ENCODE measurements around the gene CTIF.

Gene CTIF

GRCh38 chr18:48581941-48582340, 43.1 kb downstream of the CTIF start:
- TF ChIP-seq, protein P1, sequence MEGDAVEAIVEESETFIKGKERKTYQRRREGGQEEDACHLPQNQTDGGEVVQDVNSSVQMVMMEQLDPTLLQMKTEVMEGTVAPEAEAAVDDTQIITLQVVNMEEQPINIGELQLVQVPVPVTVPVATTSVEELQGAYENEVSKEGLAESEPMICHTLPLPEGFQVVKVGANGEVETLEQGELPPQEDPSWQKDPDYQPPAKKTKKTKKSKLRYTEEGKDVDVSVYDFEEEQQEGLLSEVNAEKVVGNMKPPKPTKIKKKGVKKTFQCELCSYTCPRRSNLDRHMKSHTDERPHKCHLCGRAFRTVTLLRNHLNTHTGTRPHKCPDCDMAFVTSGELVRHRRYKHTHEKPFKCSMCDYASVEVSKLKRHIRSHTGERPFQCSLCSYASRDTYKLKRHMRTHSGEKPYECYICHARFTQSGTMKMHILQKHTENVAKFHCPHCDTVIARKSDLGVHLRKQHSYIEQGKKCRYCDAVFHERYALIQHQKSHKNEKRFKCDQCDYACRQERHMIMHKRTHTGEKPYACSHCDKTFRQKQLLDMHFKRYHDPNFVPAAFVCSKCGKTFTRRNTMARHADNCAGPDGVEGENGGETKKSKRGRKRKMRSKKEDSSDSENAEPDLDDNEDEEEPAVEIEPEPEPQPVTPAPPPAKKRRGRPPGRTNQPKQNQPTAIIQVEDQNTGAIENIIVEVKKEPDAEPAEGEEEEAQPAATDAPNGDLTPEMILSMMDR (IDR thresholded peaks at IDR 0.05; ENCODE audit: insufficient read depth, low read length, missing control alignments): no peak
- POLR2A ChIA-PET: no interaction called here
- CTCF ChIA-PET: no interaction called here
- DNase-seq (ENCODE audit: low read depth, low spot score): no peak
- no peak overlapping the region for H3K4me3 ChIP-seq (ENCODE audit: low read depth, low read length)

DNA sequence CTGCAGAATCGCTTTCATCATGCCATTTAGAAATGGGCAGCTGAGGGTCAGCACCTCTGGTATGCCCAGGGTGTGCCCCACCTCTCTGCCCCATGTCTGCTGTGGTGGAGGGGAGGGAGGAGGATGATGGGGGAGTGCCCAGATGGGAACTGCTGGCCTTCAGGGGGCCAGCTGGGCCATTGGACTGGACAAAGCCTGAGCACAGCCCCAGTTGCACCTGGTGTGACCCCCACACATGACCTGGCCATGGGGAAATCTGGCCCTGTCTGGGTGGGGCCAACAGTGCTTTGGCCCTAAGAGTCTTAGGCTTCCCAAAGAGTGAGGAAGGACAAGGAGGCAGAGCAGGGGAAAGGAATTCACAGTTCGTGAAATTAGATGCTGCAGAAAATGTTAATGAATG, 44.1 kb downstream of the CTIF start:
- no peak overlapping the region for H3K4me3 ChIP-seq (ENCODE audit: low read depth, low read length)
- TF ChIP-seq, protein P1 (IDR thresholded peaks at IDR 0.05; ENCODE audit: insufficient read depth, low read length, missing control alignments): no peak
- DNase-seq (ENCODE audit: low read depth, low spot score): no peak
- POLR2A ChIA-PET: no interaction called here
- CTCF ChIA-PET: no interaction called here

DNA sequence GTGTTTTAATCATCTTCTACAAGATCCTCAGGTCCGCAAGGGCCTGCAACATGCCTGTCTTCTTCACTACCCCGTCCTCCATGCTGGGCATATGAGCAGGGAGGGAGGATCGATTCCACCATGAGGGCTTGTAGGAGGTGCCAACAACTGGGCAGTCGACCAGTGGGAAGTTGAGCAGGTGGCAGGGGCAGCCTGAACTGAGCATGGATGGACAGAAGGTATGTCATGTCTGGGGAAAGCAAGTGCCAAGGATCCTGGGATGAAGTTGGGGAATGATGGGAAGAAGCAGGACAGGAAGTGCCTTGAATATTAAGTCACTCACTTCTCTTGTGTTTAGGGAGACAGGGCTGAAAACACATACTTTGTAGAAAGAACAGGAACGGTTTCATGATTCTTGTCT, 44.7 kb downstream of the CTIF start:
- TF ChIP-seq, protein P1 (IDR thresholded peaks at IDR 0.05; ENCODE audit: insufficient read depth, low read length, missing control alignments): no peak
- POLR2A ChIA-PET: no interaction called here
- DNase-seq (ENCODE audit: low read depth, low spot score): no peak
- no peak overlapping the region for H3K4me3 ChIP-seq (ENCODE audit: low read depth, low read length)
- CTCF ChIA-PET: interaction anchor here (0.9 kb wide), 1 partner anchor 16 kb away, joined by 3 read pairs; no protein-coding TSS in a partner anchor

DNA sequence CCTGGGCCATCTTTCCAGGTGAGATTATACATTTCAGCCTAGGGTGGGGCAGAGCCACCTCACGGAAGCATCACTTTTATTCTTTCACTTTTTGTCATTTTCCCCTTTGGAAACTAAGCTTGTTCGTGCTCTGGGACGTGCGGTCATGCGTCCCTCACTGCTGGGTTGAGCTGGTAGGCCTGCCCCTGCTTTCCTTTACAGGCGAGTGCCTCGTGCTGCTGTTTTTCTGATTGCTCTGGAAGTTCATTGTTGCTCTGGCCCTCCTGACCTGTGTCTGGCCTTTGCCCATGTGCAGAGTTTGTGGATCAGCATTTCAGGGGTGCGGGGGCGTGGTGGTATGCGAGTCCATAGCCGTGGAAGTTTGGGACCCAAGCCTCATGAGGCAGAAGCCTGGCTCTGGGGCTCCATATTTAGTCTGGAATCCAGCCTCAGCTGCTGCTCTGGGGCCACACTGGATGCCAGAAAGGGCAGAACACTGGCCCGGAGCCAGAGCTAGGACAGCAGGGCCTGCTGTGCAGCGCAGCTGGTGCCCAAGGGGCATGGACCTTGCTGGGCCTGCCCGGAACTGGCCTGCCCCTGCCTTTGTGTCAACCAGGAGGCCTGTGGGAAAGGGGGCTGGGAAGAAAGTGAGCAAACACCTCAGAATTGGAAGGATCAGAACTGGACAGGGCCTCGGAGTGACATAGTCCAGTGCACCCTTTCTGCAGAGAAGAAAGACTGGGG, 51.1 kb downstream of the CTIF start:
- CTCF ChIA-PET: interaction anchor here (0.7 to 2.0 kb wide), 3 partner anchors 10 to 114 kb away, joined by 3 to 5 read pairs (median 3); no protein-coding TSS in a partner anchor
- POLR2A ChIA-PET: no interaction called here
- DNase-seq (ENCODE audit: low read depth, low spot score): no peak
- H3K4me3 ChIP-seq (ENCODE audit: low read depth, low read length): no peak overlapping the region
- TF ChIP-seq, protein P1 (IDR thresholded peaks at IDR 0.05; ENCODE audit: insufficient read depth, low read length, missing control alignments): no peak

DNA sequence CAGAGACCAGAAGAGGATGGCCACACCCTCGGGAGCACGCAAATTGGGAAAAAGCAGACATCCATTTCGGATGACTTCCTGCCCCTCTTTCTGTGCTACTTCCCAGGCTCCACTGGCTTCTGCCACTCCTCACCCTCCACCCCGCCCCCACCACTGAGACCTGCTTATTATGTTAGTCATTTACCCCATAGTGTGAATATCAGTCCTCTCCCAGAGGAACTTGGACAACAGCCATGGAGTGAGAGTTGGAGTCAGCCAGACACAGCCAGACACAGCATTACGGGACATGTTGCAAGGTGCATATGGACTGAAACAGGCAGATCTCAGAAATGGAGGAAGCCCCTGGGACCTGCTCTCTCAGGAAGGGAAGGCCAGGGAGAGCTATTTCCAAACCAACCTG, 51.8 kb downstream of the CTIF start:
- ChIA-PET POLR2A (no interaction called here), CTCF (interaction anchor here (0.9 to 2.0 kb wide), 5 partner anchors 10 to 126 kb away, joined by 3 to 5 read pairs (median 3); no protein-coding TSS in a partner anchor)
- no peak overlapping the region for H3K4me3 ChIP-seq (ENCODE audit: low read depth, low read length)
- peak; percentile 78 for DNase-seq (ENCODE audit: low read depth, low spot score)
- TF ChIP-seq, protein P1 (IDR thresholded peaks at IDR 0.05; ENCODE audit: insufficient read depth, low read length, missing control alignments): no peak

DNA sequence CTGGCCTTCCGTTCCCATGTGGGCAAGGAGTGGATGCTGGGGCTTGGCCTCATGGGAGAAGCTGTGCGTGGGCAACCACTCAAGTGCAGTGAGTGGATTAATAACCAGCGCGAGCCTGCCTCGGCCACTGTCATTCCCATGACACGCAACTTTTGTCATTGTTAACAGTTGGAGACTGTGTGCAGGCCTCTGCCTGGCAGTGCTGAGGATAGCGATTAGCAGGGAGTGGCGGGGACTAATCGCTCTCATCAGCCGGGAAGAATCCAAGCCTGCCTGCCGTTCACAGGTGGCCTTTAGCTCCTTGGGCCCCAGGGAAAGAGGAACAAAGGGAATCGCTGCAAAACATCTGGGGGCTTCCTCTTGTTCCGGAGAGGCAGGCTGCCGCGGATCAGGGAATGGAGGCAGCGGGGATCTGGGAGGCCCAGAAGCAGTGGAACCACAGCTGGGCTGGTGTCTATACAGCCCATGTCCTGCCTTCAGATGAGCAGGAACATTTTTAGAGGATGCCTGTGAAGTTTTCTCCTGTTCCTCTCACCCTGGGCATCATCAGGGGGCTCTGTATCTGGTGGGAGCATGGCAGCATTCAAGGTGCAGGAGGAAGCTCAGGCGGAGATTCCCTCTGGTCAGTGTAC, 53.8 kb downstream of the CTIF start:
- ChIA-PET CTCF (no interaction called here), POLR2A (no interaction called here)
- TF ChIP-seq, protein P1 (IDR thresholded peaks at IDR 0.05; ENCODE audit: insufficient read depth, low read length, missing control alignments): no peak
- DNase-seq (ENCODE audit: low read depth, low spot score): no peak
- H3K4me3 ChIP-seq (ENCODE audit: low read depth, low read length): no peak overlapping the region
